ENCODE data around the gene TMED10. TPM values are rescaled to one million over a fixed set of nuclear protein-coding genes. Genes with fewer than 3 reads are reported as not detected.

Gene TMED10
- polyA plus RNA-seq, 1 of the 3 experiments (the other 2 are of a cell fraction), result 168 TPM

GRCh38 chr14:75088153-75088552 lies 88.3 kb downstream of the TMED10 start (continued):
- TF ChIP-seq MEF2A (IDR thresholded peaks at IDR 0.05; ENCODE audit: borderline replicate concordance, low read depth), result no peak
- TF ChIP-seq TEAD4 (IDR thresholded peaks at IDR 0.05; ENCODE audit: borderline replicate concordance, insufficient read depth), result no peak
- TF ChIP-seq CTCF (IDR thresholded peaks at IDR 0.05), result no peak

- Histone ChIP-seq H2AFZ (ENCODE audit: low read depth) (no peak overlapping the region), H3K79me2 (ENCODE audit: insufficient read depth) (no peaks in the 10 kb centered on the region), H3K27me3 (ENCODE audit: insufficient read depth) (no peaks in the 10 kb centered on the region), H3K9ac (no peak overlapping the region), H3K4me2 (no peak overlapping the region), H3K27ac (ENCODE audit: low read depth in 2 of 2, low read length in 1 of 2) (no peak overlapping the region), H4K20me1 (ENCODE audit: insufficient read depth) (no peaks in the 10 kb centered on the region), H3K9me3 (no peaks in the 10 kb centered on the region), H3K36me3 (replicated peaks in 1 of 2; ENCODE audit: control insufficient read depth in 1 of 2, insufficient read depth in 2 of 2, low read length in 1 of 2) (peaks cover 42 to 65% of the 10 kb centered on the region in 2 experiments), H3K4me3 (ENCODE audit: low read depth in 2 of 2, low read length in 1 of 2) (no peak overlapping the region), H3K4me1 (ENCODE audit: control insufficient read depth in 1 of 2, insufficient read depth in 2 of 2, low read depth in 1 of 2, low read length in 1 of 2) (peaks cover 0 to 2% of the 10 kb centered on the region in 2 experiments; a peak in 1 of 4 replicates), H3F3A (replicated peaks; ENCODE audit: insufficient read depth) (no peaks in the 10 kb centered on the region), H3K9me2 (no peaks in the 10 kb centered on the region)
- CTCF ChIA-PET, result interaction anchor here (0.9 to 15.6 kb wide), 6 partner anchors 14 to 477 kb away, joined by 4 to 290 read pairs (median 5); partner anchors contain the start of gene ACYP1
- TF ChIP-seq ELF1 (IDR thresholded peaks at IDR 0.05), result no peak
- peak; percentile 29; the same call in 1 of the 2 replicates for TF ChIP-seq SMC3 (IDR thresholded peaks at IDR 0.05; ENCODE audit: low read depth, low read length)
- TF ChIP-seq RAD21 (IDR thresholded peaks at IDR 0.05; ENCODE audit: low read length), result peak; percentile 37
- TF ChIP-seq GABPA (IDR thresholded peaks at IDR 0.05; ENCODE audit: low read depth), result no peak
- TF ChIP-seq CTCF (IDR thresholded peaks at IDR 0.05), result peak; percentile 26
- no peak for DNase-seq
- WGBS (ENCODE audit: low lambda C conversion rate), result 87% methylated on average over 5 of the region's 5 CpGs
- POLR2A ChIA-PET, result no interaction called here
These were observed 91.9 kb downstream of the TMED10 start for GRCh38 chr14:75084513-75084912.

- ChIA-PET CTCF (interaction anchor here (1.0 to 15.6 kb wide), 5 partner anchors 13 to 222 kb away, joined by 4 to 290 read pairs (median 7); partner anchors contain the start of gene ACYP1), POLR2A (interaction anchor here (1.1 kb wide), 1 partner anchor 44 kb away, joined by 3 read pairs; the partner anchor contains the start of gene NEK9)
- peaks cover 42 to 64% of the 10 kb centered on the region in 2 experiments for H3K36me3 ChIP-seq (replicated peaks in 1 of 2; ENCODE audit: control insufficient read depth in 1 of 2, insufficient read depth in 2 of 2, low read length in 1 of 2)
- H3K4me1 ChIP-seq (ENCODE audit: control insufficient read depth in 1 of 2, insufficient read depth in 2 of 2, low read depth in 1 of 2, low read length in 1 of 2), result peaks cover 0 to 6% of the 10 kb centered on the region in 2 experiments; a peak in 1 of 4 replicates
- H2AFZ ChIP-seq (ENCODE audit: low read depth), result no peak overlapping the region
- H3K9me2 ChIP-seq, result no peaks in the 10 kb centered on the region
- TF ChIP-seq SIN3A (IDR thresholded peaks at IDR 0.05; ENCODE audit: borderline replicate concordance, low read depth, low read length), result no peak
- no peak for TF ChIP-seq FOXM1 (IDR thresholded peaks at IDR 0.05; ENCODE audit: low read depth)
- TF ChIP-seq RFX5 (IDR thresholded peaks at IDR 0.05; ENCODE audit: low read length), result no peak
- no peak for TF ChIP-seq RAD21 (IDR thresholded peaks at IDR 0.05; ENCODE audit: low read length)
- TF ChIP-seq GABPA (IDR thresholded peaks at IDR 0.05; ENCODE audit: low read depth), result no peak
- no peak for TF ChIP-seq USF2 (IDR thresholded peaks at IDR 0.05; ENCODE audit: borderline replicate concordance, low read depth, low read length)
- TF ChIP-seq ZBTB33 (IDR thresholded peaks at IDR 0.05; ENCODE audit: borderline replicate concordance, low read depth), result no peak
- TF ChIP-seq PBX3 (IDR thresholded peaks at IDR 0.05), result no peak
- TF ChIP-seq MAX (IDR thresholded peaks at IDR 0.05; ENCODE audit: low read depth), result no peak
- TF ChIP-seq YY1 (IDR thresholded peaks at IDR 0.05; ENCODE audit: low read depth), result no peak
- no peak for TF ChIP-seq POLR2AphosphoS5 (IDR thresholded peaks at IDR 0.05; ENCODE audit: low read depth, low read length)
- no peak for TF ChIP-seq TAF1 (IDR thresholded peaks at IDR 0.05; ENCODE audit: borderline replicate concordance, low read depth, low read length)
- H3K27ac ChIP-seq (ENCODE audit: low read depth in 2 of 2, low read length in 1 of 2), result no peak overlapping the region
- no peak overlapping the region for H3K4me3 ChIP-seq (ENCODE audit: low read depth in 2 of 2, low read length in 1 of 2)
- H3K9me3 ChIP-seq, result no peaks in the 10 kb centered on the region
- 95% methylated on average over 1 of the region's 1 CpG for WGBS (ENCODE audit: low lambda C conversion rate)
- no peak for DNase-seq
- H3K9ac ChIP-seq, result no peak overlapping the region
- H3K4me2 ChIP-seq, result no peak overlapping the region
- no peaks in the 10 kb centered on the region for H4K20me1 ChIP-seq (ENCODE audit: insufficient read depth)
- no peaks in the 10 kb centered on the region for H3F3A ChIP-seq (replicated peaks; ENCODE audit: insufficient read depth)
- H3K27me3 ChIP-seq (ENCODE audit: insufficient read depth), result no peaks in the 10 kb centered on the region
- H3K79me2 ChIP-seq (ENCODE audit: insufficient read depth), result no peaks in the 10 kb centered on the region
These were observed 93.1 kb downstream of the TMED10 start for GRCh38 chr14:75083271-75083670.
